ENCODE results near the gene HTRA3.

HTRA3 gene

GRCh38 chr4:8296491-8296890 lies 26.9 kb downstream of the HTRA3 start:
- peak; percentile 13 for DNase-seq

GRCh38 chr4:8297141-8297601 lies 27.6 kb downstream of the HTRA3 start:
- no peak for DNase-seq

- DNase-seq = peak; percentile 23
Measured at GRCh38 chr4:8297691-8298485, 28.3 kb downstream of the HTRA3 start.

- no peak for DNase-seq
Measured at GRCh38 chr4:8300832-8301231, 31.3 kb downstream of the HTRA3 start.

GRCh38 chr4:8301851-8302730 lies 32.5 kb downstream of the HTRA3 start:
- DNase-seq = peak; percentile 6

GRCh38 chr4:8303081-8303480 lies 33.5 kb downstream of the HTRA3 start:
- peak; percentile 12 for DNase-seq

GRCh38 chr4:8303485-8304281 lies 34.1 kb downstream of the HTRA3 start:
- DNase-seq = peak; percentile 15

GRCh38 chr4:8304827-8305695 lies 35.5 kb downstream of the HTRA3 start:
- DNase-seq = peak; percentile 7

GRCh38 chr4:8305851-8306471 lies 36.4 kb downstream of the HTRA3 start:
- DNase-seq = peak; percentile 46

- DNase-seq = peak; percentile 45
Measured at GRCh38 chr4:8306511-8307021, 37.0 kb downstream of the HTRA3 start.

- peak; percentile 25 for DNase-seq
Measured at GRCh38 chr4:8307121-8307520, 37.6 kb downstream of the HTRA3 start.

- DNase-seq = peak; percentile 11
Measured at GRCh38 chr4:8307714-8308113, 38.2 kb downstream of the HTRA3 start.

GRCh38 chr4:8308144-8308543 lies 38.6 kb downstream of the HTRA3 start:
- DNase-seq = peak; percentile 7

GRCh38 chr4:8308856-8309771 lies 39.6 kb downstream of the HTRA3 start:
- DNase-seq = peak; percentile 42

GRCh38 chr4:8310306-8310705 lies 40.8 kb downstream of the HTRA3 start:
- DNase-seq = peak; percentile 14

- peak; percentile 4 for DNase-seq
Measured at GRCh38 chr4:8311101-8312068, 41.8 kb downstream of the HTRA3 start.

- DNase-seq = peak; percentile 8
Measured at GRCh38 chr4:8312069-8312445, 42.5 kb downstream of the HTRA3 start.

- no peak for DNase-seq
Measured at GRCh38 chr4:8312976-8313375, 43.4 kb downstream of the HTRA3 start.

Data from right hindlimb (tissue), 1 donor.